ENCODE measurements around the gene CANT1.

The CANT1 gene

GRCh38 chr17:79002796-79003593 is 6.6 kb downstream of the CANT1 start:
- Histone ChIP-seq H3K9ac (ENCODE audit: low read length) (no peak overlapping the region), H3K4me3 (ENCODE audit: low read length) (no peak overlapping the region), H3K27me3 (replicated peaks; ENCODE audit: control insufficient read depth, insufficient read depth, low read length) (no peaks in the 10 kb centered on the region), H3K9me3 (ENCODE audit: control insufficient read depth, low read length) (no peaks in the 10 kb centered on the region), H3K4me1 (ENCODE audit: control insufficient read depth, insufficient read depth, low read length) (peaks cover 12% of the 10 kb centered on the region), H3K36me3 (ENCODE audit: control insufficient read depth, insufficient read depth, low read length, severe bottlenecking) (peaks cover 9% of the 10 kb centered on the region)
- no peak for DNase-seq (ENCODE audit: low read depth)

- Histone ChIP-seq H3K4me1 (ENCODE audit: control insufficient read depth, insufficient read depth, low read length) (peaks cover 6% of the 10 kb centered on the region), H3K9me3 (ENCODE audit: control insufficient read depth, low read length) (no peaks in the 10 kb centered on the region), H3K36me3 (ENCODE audit: control insufficient read depth, insufficient read depth, low read length, severe bottlenecking) (peaks cover 16% of the 10 kb centered on the region), H3K4me3 (ENCODE audit: low read length) (no peak overlapping the region), H3K27me3 (replicated peaks; ENCODE audit: control insufficient read depth, insufficient read depth, low read length) (no peaks in the 10 kb centered on the region), H3K9ac (ENCODE audit: low read length) (no peak overlapping the region)
- DNase-seq (ENCODE audit: low read depth), result no peak
These were observed 7.3 kb downstream of the CANT1 start for GRCh38 chr17:79002291-79002690.

GRCh38 chr17:79001190-79002020 is 8.2 kb downstream of the CANT1 start:
- Histone ChIP-seq H3K27me3 (replicated peaks; ENCODE audit: control insufficient read depth, insufficient read depth, low read length) (no peaks in the 10 kb centered on the region), H3K9me3 (ENCODE audit: control insufficient read depth, low read length) (no peaks in the 10 kb centered on the region), H3K4me1 (ENCODE audit: control insufficient read depth, insufficient read depth, low read length) (no peaks in the 10 kb centered on the region), H3K4me3 (ENCODE audit: low read length) (no peak overlapping the region), H3K9ac (ENCODE audit: low read length) (no peak overlapping the region), H3K36me3 (ENCODE audit: control insufficient read depth, insufficient read depth, low read length, severe bottlenecking) (peaks cover 23% of the 10 kb centered on the region)
- DNase-seq (ENCODE audit: low read depth), result no peak

GRCh38 chr17:79000396-79001189 is 9.0 kb downstream of the CANT1 start:
- Histone ChIP-seq H3K27me3 (replicated peaks; ENCODE audit: control insufficient read depth, insufficient read depth, low read length) (no peaks in the 10 kb centered on the region), H3K9ac (ENCODE audit: low read length) (no peak overlapping the region), H3K4me3 (ENCODE audit: low read length) (no peak overlapping the region), H3K9me3 (ENCODE audit: control insufficient read depth, low read length) (no peaks in the 10 kb centered on the region), H3K36me3 (ENCODE audit: control insufficient read depth, insufficient read depth, low read length, severe bottlenecking) (peaks cover 31% of the 10 kb centered on the region), H3K4me1 (ENCODE audit: control insufficient read depth, insufficient read depth, low read length) (no peaks in the 10 kb centered on the region)
- no peak for DNase-seq (ENCODE audit: low read depth)

- H3K36me3 ChIP-seq (ENCODE audit: control insufficient read depth, insufficient read depth, low read length, severe bottlenecking), result peaks cover 34% of the 10 kb centered on the region
- H3K4me1 ChIP-seq (ENCODE audit: control insufficient read depth, insufficient read depth, low read length), result no peaks in the 10 kb centered on the region
- H3K9me3 ChIP-seq (ENCODE audit: control insufficient read depth, low read length), result no peaks in the 10 kb centered on the region
- H3K27me3 ChIP-seq (replicated peaks; ENCODE audit: control insufficient read depth, insufficient read depth, low read length), result no peaks in the 10 kb centered on the region
- H3K4me3 ChIP-seq (ENCODE audit: low read length), result no peak overlapping the region
- no peak overlapping the region for H3K9ac ChIP-seq (ENCODE audit: low read length)
- no peak for DNase-seq (ENCODE audit: low read depth)
These were observed 9.6 kb downstream of the CANT1 start for GRCh38 chr17:78999947-79000395.

GRCh38 chr17:78999056-78999768 is 10.4 kb downstream of the CANT1 start:
- no peaks in the 10 kb centered on the region for H3K4me1 ChIP-seq (ENCODE audit: control insufficient read depth, insufficient read depth, low read length)
- peaks cover 38% of the 10 kb centered on the region for H3K36me3 ChIP-seq (ENCODE audit: control insufficient read depth, insufficient read depth, low read length, severe bottlenecking)
- no peaks in the 10 kb centered on the region for H3K27me3 ChIP-seq (replicated peaks; ENCODE audit: control insufficient read depth, insufficient read depth, low read length)
- no peak for DNase-seq (ENCODE audit: low read depth)
- no peaks in the 10 kb centered on the region for H3K9me3 ChIP-seq (ENCODE audit: control insufficient read depth, low read length)
- no peak overlapping the region for H3K9ac ChIP-seq (ENCODE audit: low read length)
- no peak overlapping the region for H3K4me3 ChIP-seq (ENCODE audit: low read length)

GRCh38 chr17:78998311-78999055 is 11.1 kb downstream of the CANT1 start:
- Histone ChIP-seq H3K36me3 (ENCODE audit: control insufficient read depth, insufficient read depth, low read length, severe bottlenecking) (peaks cover 45% of the 10 kb centered on the region), H3K9ac (ENCODE audit: low read length) (no peak overlapping the region), H3K9me3 (ENCODE audit: control insufficient read depth, low read length) (no peaks in the 10 kb centered on the region), H3K4me3 (ENCODE audit: low read length) (no peak overlapping the region), H3K27me3 (replicated peaks; ENCODE audit: control insufficient read depth, insufficient read depth, low read length) (no peaks in the 10 kb centered on the region), H3K4me1 (ENCODE audit: control insufficient read depth, insufficient read depth, low read length) (no peaks in the 10 kb centered on the region)
- DNase-seq (ENCODE audit: low read depth), result no peak

- no peaks in the 10 kb centered on the region for H3K4me1 ChIP-seq (ENCODE audit: control insufficient read depth, insufficient read depth, low read length)
- peaks cover 48% of the 10 kb centered on the region for H3K36me3 ChIP-seq (ENCODE audit: control insufficient read depth, insufficient read depth, low read length, severe bottlenecking)
- no peak overlapping the region for H3K4me3 ChIP-seq (ENCODE audit: low read length)
- no peaks in the 10 kb centered on the region for H3K27me3 ChIP-seq (replicated peaks; ENCODE audit: control insufficient read depth, insufficient read depth, low read length)
- no peak for DNase-seq (ENCODE audit: low read depth)
- H3K9ac ChIP-seq (ENCODE audit: low read length), result no peak overlapping the region
- H3K9me3 ChIP-seq (ENCODE audit: control insufficient read depth, low read length), result no peaks in the 10 kb centered on the region
These were observed 11.7 kb downstream of the CANT1 start for GRCh38 chr17:78997881-78998280.

GRCh38 chr17:78997231-78997741 is 12.3 kb downstream of the CANT1 start:
- H3K9me3 ChIP-seq (ENCODE audit: control insufficient read depth, low read length), result no peaks in the 10 kb centered on the region
- no peak overlapping the region for H3K9ac ChIP-seq (ENCODE audit: low read length)
- peaks cover 51% of the 10 kb centered on the region for H3K36me3 ChIP-seq (ENCODE audit: control insufficient read depth, insufficient read depth, low read length, severe bottlenecking)
- DNase-seq (ENCODE audit: low read depth), result no peak
- H3K27me3 ChIP-seq (replicated peaks; ENCODE audit: control insufficient read depth, insufficient read depth, low read length), result no peaks in the 10 kb centered on the region
- no peak overlapping the region for H3K4me3 ChIP-seq (ENCODE audit: low read length)
- no peaks in the 10 kb centered on the region for H3K4me1 ChIP-seq (ENCODE audit: control insufficient read depth, insufficient read depth, low read length)

- Histone ChIP-seq H3K36me3 (ENCODE audit: control insufficient read depth, insufficient read depth, low read length, severe bottlenecking) (peaks cover 51% of the 10 kb centered on the region), H3K4me1 (ENCODE audit: control insufficient read depth, insufficient read depth, low read length) (no peaks in the 10 kb centered on the region)
- no peak for DNase-seq (ENCODE audit: low read depth)
These were observed 12.8 kb downstream of the CANT1 start for GRCh38 chr17:78996781-78997201.

More at GRCh38 chr17:78996781-78997201, 12.8 kb downstream of the CANT1 start:
- Histone ChIP-seq H3K9me3 (ENCODE audit: control insufficient read depth, low read length) (no peaks in the 10 kb centered on the region), H3K4me3 (ENCODE audit: low read length) (no peak overlapping the region), H3K9ac (ENCODE audit: low read length) (no peak overlapping the region), H3K27me3 (replicated peaks; ENCODE audit: control insufficient read depth, insufficient read depth, low read length) (no peaks in the 10 kb centered on the region)

Measured in adipocyte (in vitro differentiated cells).